ENCODE measurements around the gene GPBAR1.

DNA sequence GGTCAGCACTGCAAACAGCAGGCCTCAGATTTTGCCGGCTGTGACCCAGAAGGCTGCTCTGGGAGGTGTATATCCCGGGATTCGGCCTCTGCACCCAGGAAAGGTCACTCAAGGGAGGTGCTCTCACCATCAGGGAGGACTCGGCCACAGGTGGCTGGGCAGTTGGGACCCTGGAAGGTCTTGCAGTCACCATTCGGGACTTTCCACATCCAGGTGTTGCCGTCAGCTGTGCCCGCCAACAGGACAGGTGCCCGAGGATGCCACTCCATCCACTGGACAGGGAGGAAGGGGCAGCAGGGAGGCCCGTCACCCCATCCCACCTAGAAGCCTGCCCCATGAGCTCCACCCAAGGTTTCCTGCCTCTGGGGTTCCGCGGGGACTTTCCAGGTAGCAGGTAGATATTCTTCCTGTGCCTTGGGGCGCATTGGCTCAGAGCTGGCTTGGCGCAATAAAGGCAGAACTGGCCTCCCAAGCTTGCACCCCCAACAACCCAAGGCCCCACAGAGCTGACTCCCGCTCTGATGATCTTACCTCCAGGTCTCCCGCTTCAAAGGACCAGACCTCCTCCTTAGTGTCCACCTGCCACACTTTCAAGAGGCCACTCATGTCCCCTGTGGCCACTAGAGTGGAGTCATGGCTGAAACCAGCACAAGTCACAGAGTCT lies 5.6 kb downstream of the GPBAR1 start:
- TF ChIP-seq CTCF (IDR thresholded peaks at IDR 0.05; ENCODE audit: borderline replicate concordance, extremely low read depth, low read length, poor library complexity, severe bottlenecking) (no peak), EZH2 (IDR thresholded peaks at IDR 0.05; ENCODE audit: borderline replicate concordance, low read depth, low read length, severe bottlenecking) (no peak)

Measured in DND-41 (cell line).